NCI-H2227 treated with DMSO at 0.1 percent for 48 hours (cell line): ENCODE measurements around the gene TRDN.
"Not testable (repeated sequence)": the region's sequence is repeated elsewhere in the genome, so short reads cannot be mapped to it uniquely, and the experiment has no call there.

ENCODE experiments used
- DNase-seq: peaks from one replicate; lab custom pipeline; 2025; lab: John Stamatoyannopoulos, UW

Gene TRDN

GRCh38 chr6:123562677-123563076, 74.1 kb downstream of the TRDN start:
- no peak for DNase-seq

- no peak for DNase-seq
These were observed 74.5 kb downstream of the TRDN start for GRCh38 chr6:123562264-123562663.

- DNase-seq: not testable (repeated sequence)
These were observed 76.9 kb downstream of the TRDN start for GRCh38 chr6:123559816-123560215.

- DNase-seq: not testable (repeated sequence)
These were observed 79.3 kb downstream of the TRDN start for GRCh38 chr6:123557474-123557873.

GRCh38 chr6:123551939-123552707, 84.6 kb downstream of the TRDN start:
- no peak for DNase-seq

GRCh38 chr6:123550052-123550617, 86.6 kb downstream of the TRDN start:
- no peak for DNase-seq

- DNase-seq: no peak
These were observed 87.3 kb downstream of the TRDN start for GRCh38 chr6:123549476-123549875.

GRCh38 chr6:123547216-123547978, 89.4 kb downstream of the TRDN start:
- no peak for DNase-seq

GRCh38 chr6:123546537-123546936, 90.2 kb downstream of the TRDN start:
- DNase-seq: no peak

- DNase-seq: no peak
These were observed 95.3 kb downstream of the TRDN start for GRCh38 chr6:123541462-123541861.

- no peak for DNase-seq
These were observed 102.7 kb downstream of the TRDN start for GRCh38 chr6:123533862-123534648.

GRCh38 chr6:123529843-123530242, 106.9 kb downstream of the TRDN start:
- no peak for DNase-seq

- peak; percentile 17 for DNase-seq
These were observed 107.7 kb downstream of the TRDN start for GRCh38 chr6:123529058-123529457.

- DNase-seq: no peak
These were observed 109.3 kb downstream of the TRDN start for GRCh38 chr6:123527406-123527805.

GRCh38 chr6:123526128-123526527, 110.6 kb downstream of the TRDN start:
- DNase-seq: no peak

GRCh38 chr6:123524781-123525180, 112.0 kb downstream of the TRDN start:
- no peak for DNase-seq

- DNase-seq: no peak
These were observed 116.5 kb downstream of the TRDN start for GRCh38 chr6:123520217-123520616.

- no peak for DNase-seq
These were observed 117.6 kb downstream of the TRDN start for GRCh38 chr6:123519189-123519505.

GRCh38 chr6:123518441-123519188, 118.1 kb downstream of the TRDN start:
- DNase-seq: no peak

- DNase-seq: no peak
These were observed 121.0 kb downstream of the TRDN start for GRCh38 chr6:123515715-123516114.

GRCh38 chr6:123509112-123509511, 127.6 kb downstream of the TRDN start:
- DNase-seq: no peak

GRCh38 chr6:123508290-123508689, 128.5 kb downstream of the TRDN start:
- no peak for DNase-seq
